Sigmoid colon (tissue), 7 donors: Measurements from ENCODE around the gene SPTAN1. TPM values are rescaled to one million over a fixed set of nuclear protein-coding genes. Genes with fewer than 3 reads are reported as not detected.
"Not testable (repeated sequence)": the region's sequence is repeated elsewhere in the genome, so short reads cannot be mapped to it uniquely, and the experiment has no call there.

ENCODE experiments used
- DNase-seq: peaks from one replicate; pipeline ENCODE4 v3.0.0-alpha.2; 2019
- H3K27ac ChIP-seq, 4 donors: fragments of 200-600 bp; sonication (generic); one replicate each; pipeline ENCODE4 v1.5.1; 2016 to 2019; ENCODE audit warnings: mild to moderate bottlenecking in 1 of 4
- H3K27me3 ChIP-seq, 3 donors: fragments of 200-600 bp; sonication (generic); one replicate each; pipeline ENCODE4 v1.5.1; 2019; ENCODE audit warnings: mild to moderate bottlenecking in 1 of 3
- H3K36me3 ChIP-seq, 4 donors: fragments of 200-600 bp; sonication (generic); one replicate each; pipeline ENCODE4 v1.5.1; 2016 to 2019
- H3K4me1 ChIP-seq, 4 donors: fragments of 200-600 bp; sonication (generic); one replicate each; pipeline ENCODE4 v1.5.1; 2017 to 2019
- H3K4me3 ChIP-seq, 4 donors: fragments of 200-600 bp; sonication (generic); one replicate each; pipeline ENCODE4 v1.5.1; 2017 to 2019; ENCODE audit warnings: mild to moderate bottlenecking in 2 of 4, moderate library complexity in 1 of 4
- H3K9me3 ChIP-seq, 4 donors: fragments of 200-600 bp in 3 of 4; sonication (generic) in 3 of 4; one replicate each; pipeline versions ENCODE4 v1.5.1 to v1.6.1; 2013 to 2019
- EP300 ChIP-seq, 4 donors: sonication (generic); formaldehyde crosslinking; IDR thresholded peaks; one replicate each; pipeline ENCODE4 v1.6.1; 2017; ENCODE audit warnings: antibody characterized with exemption in 4 of 4
- POLR2A ChIP-seq, 2 donors: fragments of 450-650 bp; IDR thresholded peaks; one replicate each; pipeline ENCODE4 v1.6.1; 2016; ENCODE audit warnings: antibody characterized with exemption in 2 of 2, mild to moderate bottlenecking in 2 of 2, moderate library complexity in 2 of 2
- POLR2AphosphoS5 ChIP-seq, 4 donors: sonication (generic); formaldehyde crosslinking; IDR thresholded peaks; one replicate each; pipeline ENCODE4 v1.6.1; 2017; ENCODE audit warnings: antibody characterized with exemption in 4 of 4
- WGBS, 2 donors: extraction: QIAGEN DNeasy Blood & Tissue Kit; methylation state at CpG; one replicate each; pipeline ENCODE4 v1.1.7; 2013; 5-methylcytosine and 5-hydroxymethylcytosine counted together
- intact Hi-C: fragments of 100-400 bp; cut with DNase I; formaldehyde crosslinking; loops from one replicate; pipeline ENCODE4 v1.15.1; 2023
- polyA plus RNA-seq, 3 donors: library from polyadenylated mRNA; stranded (reverse); fragments of 200-250 nt; gene quantifications; one replicate each; pipeline ENCODE4 v1.2.3, GENCODE V29; 2013
- small RNA-seq, 3 donors: library from RNA; depleted of rRNA; stranded (forward); fragments of <200 nt; gene quantifications; one replicate each; pipeline ENCODE3, GENCODE V24; 2016
- total RNA-seq, 4 donors: library from RNA; depleted of rRNA; stranded (reverse); fragments of >200 nt; gene quantifications; one replicate each; pipeline ENCODE4 v1.1.0, GENCODE V29; 2016
- TF ChIP-seq, protein P1 (sequence below), 4 experiments: fragments of 450-650 bp in 3 of 4; fragments of 200-600 bp in 1 of 4; IDR thresholded peaks; one replicate each; pipeline ENCODE4 v1.5.1; 2016 to 2019; ENCODE audit warnings: antibody characterized with exemption in 4 of 4, mild to moderate bottlenecking in 3 of 4, moderate library complexity in 2 of 4
- donor health status: healthy with polysubstance abuse.
- donor health status: Bipolar disorder and iron deficiency.
- donor health status: healthy.

Gene SPTAN1
- total and polyA plus RNA-seq, 7 donors: 43.5 to 306 (median 154) TPM

DNA sequence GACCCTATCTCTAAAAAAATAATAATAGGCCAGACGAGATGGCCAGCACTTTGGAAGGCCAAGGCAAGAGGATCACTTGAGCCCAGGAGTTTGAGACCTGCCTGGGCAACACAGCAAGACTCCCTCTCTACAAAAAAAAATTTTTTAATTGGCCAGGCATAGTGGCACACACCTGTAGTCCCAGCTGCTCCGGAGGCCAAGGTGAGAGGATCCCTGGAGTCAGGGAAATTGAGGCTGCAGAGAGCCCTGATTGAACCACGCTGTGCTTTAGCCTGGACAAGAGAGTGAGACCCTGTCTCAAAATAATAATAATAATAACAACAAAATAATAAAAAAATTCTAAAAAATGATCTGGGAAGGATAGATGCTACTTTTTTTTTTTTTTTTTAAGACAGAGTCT lies 105.4 kb downstream of the SPTAN1 start:
- WGBS, 2 donors: 95% methylated on average over 3 of the region's 3 CpGs
- intact Hi-C loops: loop anchor here (2.0 to 5.0 kb wide), 2 partner anchors 31 to 45 kb away; partner anchors contain the start of genes PKN3 and SET
- DNase-seq: no peak
- no peaks in the 10 kb centered on the region for H3K36me3 ChIP-seq
- peak overlapping the region in 1 of 4 donors; percentile 94 for H3K27ac ChIP-seq
- H3K27me3 ChIP-seq: no peaks in the 10 kb centered on the region
- no peak for TF ChIP-seq POLR2A (IDR thresholded peaks at IDR 0.05)
- TF ChIP-seq POLR2AphosphoS5 (IDR thresholded peaks at IDR 0.05): no peak
- TF ChIP-seq, protein P1, sequence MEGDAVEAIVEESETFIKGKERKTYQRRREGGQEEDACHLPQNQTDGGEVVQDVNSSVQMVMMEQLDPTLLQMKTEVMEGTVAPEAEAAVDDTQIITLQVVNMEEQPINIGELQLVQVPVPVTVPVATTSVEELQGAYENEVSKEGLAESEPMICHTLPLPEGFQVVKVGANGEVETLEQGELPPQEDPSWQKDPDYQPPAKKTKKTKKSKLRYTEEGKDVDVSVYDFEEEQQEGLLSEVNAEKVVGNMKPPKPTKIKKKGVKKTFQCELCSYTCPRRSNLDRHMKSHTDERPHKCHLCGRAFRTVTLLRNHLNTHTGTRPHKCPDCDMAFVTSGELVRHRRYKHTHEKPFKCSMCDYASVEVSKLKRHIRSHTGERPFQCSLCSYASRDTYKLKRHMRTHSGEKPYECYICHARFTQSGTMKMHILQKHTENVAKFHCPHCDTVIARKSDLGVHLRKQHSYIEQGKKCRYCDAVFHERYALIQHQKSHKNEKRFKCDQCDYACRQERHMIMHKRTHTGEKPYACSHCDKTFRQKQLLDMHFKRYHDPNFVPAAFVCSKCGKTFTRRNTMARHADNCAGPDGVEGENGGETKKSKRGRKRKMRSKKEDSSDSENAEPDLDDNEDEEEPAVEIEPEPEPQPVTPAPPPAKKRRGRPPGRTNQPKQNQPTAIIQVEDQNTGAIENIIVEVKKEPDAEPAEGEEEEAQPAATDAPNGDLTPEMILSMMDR (IDR thresholded peaks at IDR 0.05): no peak
- H3K9me3 ChIP-seq: no peaks in the 10 kb centered on the region
- H3K4me3 ChIP-seq: no peak overlapping the region
- peaks cover 0 to 12% (median 7%) of the 10 kb centered on the region in 4 donors for H3K4me1 ChIP-seq

DNA sequence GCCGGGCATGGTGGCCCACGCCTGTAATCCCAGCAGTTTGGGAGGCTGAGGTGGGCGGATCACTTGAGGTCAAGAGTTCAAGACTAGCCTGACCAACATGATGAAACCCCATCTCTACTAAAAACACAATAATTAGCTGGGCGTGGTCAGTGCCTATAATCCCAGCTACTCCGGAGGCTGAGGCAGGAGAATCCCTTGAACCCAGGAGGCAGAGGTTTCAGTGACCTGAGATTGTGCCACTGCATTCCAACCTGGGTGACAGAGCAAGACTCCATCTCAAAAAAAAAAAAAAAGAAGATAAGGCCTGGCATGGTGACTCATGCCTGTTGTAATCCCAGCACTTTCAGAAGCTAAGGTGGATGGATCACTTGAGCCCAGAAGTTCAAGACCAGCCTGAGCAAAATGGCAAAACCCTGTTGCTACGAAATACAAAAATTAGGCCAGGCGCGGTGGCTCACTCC lies 114.1 kb downstream of the SPTAN1 start:
- H3K36me3 ChIP-seq, H3K4me3 ChIP-seq, intact Hi-C loops, H3K27ac ChIP-seq, H3K27me3 ChIP-seq, DNase-seq, H3K9me3 ChIP-seq, H3K4me1 ChIP-seq: not testable (repeated sequence)
- 79 to 91% methylated on average over 8 of the region's 8 CpGs for WGBS, 2 donors

GRCh38 chr9:128669786-128670185 lies 117.4 kb downstream of the SPTAN1 start:
- no peaks in the 10 kb centered on the region for H3K27me3 ChIP-seq
- no peak overlapping the region for H3K27ac ChIP-seq
- H3K9me3 ChIP-seq: no peaks in the 10 kb centered on the region
- intact Hi-C loops: no loop called here
- 96% methylated on average over 6 of the region's 6 CpGs for WGBS, 2 donors
- H3K36me3 ChIP-seq: no peaks in the 10 kb centered on the region
- DNase-seq: peak; percentile 4
- TF ChIP-seq EP300 (IDR thresholded peaks at IDR 0.05) (no peak), POLR2A (IDR thresholded peaks at IDR 0.05) (no peak), POLR2AphosphoS5 (IDR thresholded peaks at IDR 0.05) (no peak)
- TF ChIP-seq, protein P1 (IDR thresholded peaks at IDR 0.05): no peak
- no peak overlapping the region for H3K4me3 ChIP-seq
- no peaks in the 10 kb centered on the region for H3K4me1 ChIP-seq

GRCh38 chr9:128675382-128675781 lies 123.0 kb downstream of the SPTAN1 start:
- no peaks in the 10 kb centered on the region for H3K27me3 ChIP-seq
- H3K9me3 ChIP-seq: no peaks in the 10 kb centered on the region
- no peaks in the 10 kb centered on the region for H3K36me3 ChIP-seq
- no peak overlapping the region for H3K4me3 ChIP-seq
- WGBS, 2 donors: 95 to 99% methylated on average over 4 of the region's 4 CpGs
- no peak overlapping the region for H3K27ac ChIP-seq
- TF ChIP-seq, protein P1 (IDR thresholded peaks at IDR 0.05): no peak
- TF ChIP-seq EP300 (IDR thresholded peaks at IDR 0.05): no peak
- no peak for TF ChIP-seq POLR2A (IDR thresholded peaks at IDR 0.05)
- no peak for TF ChIP-seq POLR2AphosphoS5 (IDR thresholded peaks at IDR 0.05)
- H3K4me1 ChIP-seq: no peaks in the 10 kb centered on the region
- no peak for DNase-seq
- intact Hi-C loops: no loop called here

- no peaks in the 10 kb centered on the region for H3K27me3 ChIP-seq
- whole genome bisulfite sequencing, 2 donors: 82 to 88% methylated on average over 10 of the region's 10 CpGs
- no peaks in the 10 kb centered on the region for H3K4me1 ChIP-seq
- intact Hi-C loops: no loop called here
- no peaks in the 10 kb centered on the region for H3K9me3 ChIP-seq
- H3K36me3 ChIP-seq: no peaks in the 10 kb centered on the region
- TF ChIP-seq, protein P1 (IDR thresholded peaks at IDR 0.05): no peak
- no peak for TF ChIP-seq EP300 (IDR thresholded peaks at IDR 0.05)
- TF ChIP-seq POLR2A (IDR thresholded peaks at IDR 0.05): no peak
- no peak for TF ChIP-seq POLR2AphosphoS5 (IDR thresholded peaks at IDR 0.05)
- no peak overlapping the region for H3K4me3 ChIP-seq
- no peak overlapping the region for H3K27ac ChIP-seq
- no peak for DNase-seq
These were observed 125.4 kb downstream of the SPTAN1 start for GRCh38 chr9:128677794-128678193.

Small RNA genes lying within 50 kb of the gene (small RNA-seq; reads per million reads assigned to genes)
- 0 reads per million in 3 donors for gene RNU7-171P

Other genes with a start within 250 kb of the SPTAN1 start
- gene TRUB2, start 230.1 kb upstream of the SPTAN1 start, total RNA-seq: 10 to 100 TPM in 1 of 4 donors, 1 to 10 TPM in 3; 7.6 to 14.1 (median 9.1) TPM
- gene TRUB2, start 230.1 kb upstream of the SPTAN1 start, polyA plus RNA-seq: 10 to 100 TPM; 16.7 to 20.8 (median 18.0) TPM
- gene COQ4, start 229.7 kb upstream of the SPTAN1 start, total RNA-seq: 10 to 100 TPM; 26.4 to 60.7 (median 29.7) TPM
- gene COQ4, start 229.7 kb upstream of the SPTAN1 start, polyA plus RNA-seq: 10 to 100 TPM; 58.3 to 80.9 (median 67.0) TPM
- 10 to 100 TPM; 10.7 to 18.0 (median 12.0) TPM for gene SLC27A4, start 212.1 kb upstream of the SPTAN1 start, total RNA-seq
- gene SLC27A4, start 212.1 kb upstream of the SPTAN1 start, polyA plus RNA-seq: 10 to 100 TPM in 2 of 3 donors, 1 to 10 TPM in 1; 6.0 to 45.1 (median 14.3) TPM
- 10 to 100 TPM; 16.3 to 25.1 (median 20.4) TPM for gene URM1, start 181.2 kb upstream of the SPTAN1 start, total RNA-seq
- 10 to 100 TPM; 41.8 to 73.3 (median 60.1) TPM for gene URM1, start 181.2 kb upstream of the SPTAN1 start, polyA plus RNA-seq
- 10 to 100 TPM; 18.2 to 28.5 (median 19.8) TPM for gene CERCAM, start 131.7 kb upstream of the SPTAN1 start, total RNA-seq
- 1 to 10 TPM; 4.2 to 7.1 (median 4.6) TPM for gene CERCAM, start 131.7 kb upstream of the SPTAN1 start, polyA plus RNA-seq
- 10 to 100 TPM; 13.6 to 28.2 (median 20.2) TPM for gene ODF2, start 96.6 kb upstream of the SPTAN1 start, total RNA-seq
- gene ODF2, start 96.6 kb upstream of the SPTAN1 start, polyA plus RNA-seq: 10 to 100 TPM in 1 of 3 donors, 1 to 10 TPM in 2; 4.6 to 22.0 (median 6.0) TPM
- 10 to 100 TPM; 17.6 to 29.4 (median 20.9) TPM for gene GLE1, start 47.9 kb upstream of the SPTAN1 start, total RNA-seq
- gene GLE1, start 47.9 kb upstream of the SPTAN1 start, polyA plus RNA-seq: 10 to 100 TPM; 19.8 to 24.6 (median 20.8) TPM
- 10 to 100 TPM; 21.6 to 33.0 (median 27.0) TPM for gene DYNC2I2, start 104.3 kb downstream of the SPTAN1 start, total RNA-seq
- gene DYNC2I2, start 104.3 kb downstream of the SPTAN1 start, polyA plus RNA-seq: 10 to 100 TPM; 39.6 to 87.4 (median 43.9) TPM
- gene SET, start 136.6 kb downstream of the SPTAN1 start, total RNA-seq: 100 to 1,000 TPM; 182 to 195 (median 187) TPM
- 100 to 1,000 TPM in 2 of 3 donors, 10 to 100 TPM in 1; 77.2 to 172 (median 114) TPM for gene SET, start 136.6 kb downstream of the SPTAN1 start, polyA plus RNA-seq
- 1 to 10 TPM; 1.6 to 5.5 (median 3.1) TPM for gene PKN3, start 149.9 kb downstream of the SPTAN1 start, total RNA-seq
- gene PKN3, start 149.9 kb downstream of the SPTAN1 start, polyA plus RNA-seq: 1 to 10 TPM; 1.6 to 7.2 (median 1.8) TPM
- gene ZDHHC12, start 171.5 kb downstream of the SPTAN1 start, total RNA-seq: 10 to 100 TPM; 13.3 to 46.2 (median 15.3) TPM
- 100 to 1,000 TPM in 1 of 3 donors, 10 to 100 TPM in 2; 72.6 to 123 (median 73.9) TPM for gene ZDHHC12, start 171.5 kb downstream of the SPTAN1 start, polyA plus RNA-seq
- 10 to 100 TPM; 41.6 to 65.4 (median 51.9) TPM for gene ZER1, start 219.3 kb downstream of the SPTAN1 start, total RNA-seq
- gene ZER1, start 219.3 kb downstream of the SPTAN1 start, polyA plus RNA-seq: 10 to 100 TPM; 30.0 to 37.9 (median 34.8) TPM
- gene TBC1D13, start 234.7 kb downstream of the SPTAN1 start, total RNA-seq: 10 to 100 TPM; 13.0 to 25.8 (median 17.8) TPM
- gene TBC1D13, start 234.7 kb downstream of the SPTAN1 start, polyA plus RNA-seq: 10 to 100 TPM in 2 of 3 donors, 1 to 10 TPM in 1; 9.0 to 18.0 (median 10.4) TPM